GM19395 (cell line): ENCODE data around the gene SELENOM.
"Not testable (repeated sequence)": the region's sequence is repeated elsewhere in the genome, so short reads cannot be mapped to it uniquely, and the experiment has no call there.

Experiments used
- ATAC-seq: cut with Tn5 transposase; IDR thresholded peaks from one replicate; pipeline ENCODE4 v1.9.1; 2021; ENCODE audit warnings: mild to moderate bottlenecking, moderate library complexity; ENCODE audit not compliant: unreplicated experiment

SELENOM gene

GRCh38 chr22:31134688-31135087 is 27.3 kb upstream of the SELENOM start:
- no peak for ATAC-seq

- ATAC-seq: no peak
These were observed 26.5 kb upstream of the SELENOM start for GRCh38 chr22:31133911-31134310.

GRCh38 chr22:31130873-31131272 is 23.5 kb upstream of the SELENOM start:
- no peak for ATAC-seq

- ATAC-seq: no peak
These were observed 20.8 kb upstream of the SELENOM start for GRCh38 chr22:31128156-31128555.

GRCh38 chr22:31127181-31127772 is 19.9 kb upstream of the SELENOM start:
- no peak for ATAC-seq

GRCh38 chr22:31126869-31127175 is 19.5 kb upstream of the SELENOM start:
- ATAC-seq: no peak

GRCh38 chr22:31126128-31126868 is 18.9 kb upstream of the SELENOM start:
- ATAC-seq: no peak

GRCh38 chr22:31125521-31126117 is 18.3 kb upstream of the SELENOM start:
- no peak for ATAC-seq

GRCh38 chr22:31124811-31125465 is 17.6 kb upstream of the SELENOM start:
- ATAC-seq: no peak

- no peak for ATAC-seq
These were observed 16.9 kb upstream of the SELENOM start for GRCh38 chr22:31124290-31124689.

- no peak for ATAC-seq
These were observed 15.9 kb upstream of the SELENOM start for GRCh38 chr22:31123292-31123602.

- ATAC-seq: no peak
These were observed 15.3 kb upstream of the SELENOM start, which contains the start of gene INPP5J for GRCh38 chr22:31122532-31123291. Gene INPP5J (plus strand): TSS chr22:31122966. CDS start chr22:31123015, 49 bp downstream.

- ATAC-seq: no peak
These were observed 14.8 kb upstream of the SELENOM start for GRCh38 chr22:31122196-31122531.

- ATAC-seq: no peak
These were observed 14.0 kb upstream of the SELENOM start for GRCh38 chr22:31121403-31121802.

- ATAC-seq: no peak
These were observed 13.3 kb upstream of the SELENOM start for GRCh38 chr22:31120642-31121041.

GRCh38 chr22:31120230-31120629 is 12.9 kb upstream of the SELENOM start:
- ATAC-seq: no peak

- no peak for ATAC-seq
These were observed 11.8 kb upstream of the SELENOM start for GRCh38 chr22:31119026-31119717.

GRCh38 chr22:31118046-31118820 is 10.9 kb upstream of the SELENOM start:
- no peak for ATAC-seq

GRCh38 chr22:31112547-31113091 is 5.3 kb upstream of the SELENOM start:
- ATAC-seq: not testable (repeated sequence)

GRCh38 chr22:31107894-31108218 is 488 bp upstream of the SELENOM start:
- peak; percentile 31 for ATAC-seq
